GM12874 (cell line): ENCODE results near the gene MZB1.

Source experiments
- TF ChIP-seq, protein P1 (sequence below): IDR thresholded peaks from 2 replicates; pipeline ENCODE4 v1.5.1; 2011; ENCODE audit warnings: low read depth, mild to moderate bottlenecking, control low read depth, low read length, moderate library complexity; ENCODE audit not compliant: insufficient read depth

The MZB1 gene

DNA sequence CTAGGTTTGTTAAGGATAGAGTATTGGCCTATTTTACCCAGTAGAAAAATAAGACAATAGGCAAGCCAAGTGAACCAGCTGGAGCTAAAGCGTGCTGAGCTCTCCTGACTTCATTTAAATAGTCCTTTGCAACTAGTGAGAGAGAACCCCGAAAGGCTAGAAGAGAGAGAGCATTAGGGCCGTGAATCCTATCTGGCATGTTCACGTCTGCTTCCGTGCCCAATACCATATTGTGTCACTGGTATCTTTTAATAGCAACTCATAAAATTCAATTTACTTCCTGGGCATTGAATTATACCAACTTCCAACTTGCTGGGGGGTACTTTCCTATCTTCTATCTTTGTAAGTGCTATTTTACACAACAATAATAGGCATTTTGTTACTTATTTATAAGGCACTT lies 35.8 kb upstream of the MZB1 start:
- TF ChIP-seq, protein P1, sequence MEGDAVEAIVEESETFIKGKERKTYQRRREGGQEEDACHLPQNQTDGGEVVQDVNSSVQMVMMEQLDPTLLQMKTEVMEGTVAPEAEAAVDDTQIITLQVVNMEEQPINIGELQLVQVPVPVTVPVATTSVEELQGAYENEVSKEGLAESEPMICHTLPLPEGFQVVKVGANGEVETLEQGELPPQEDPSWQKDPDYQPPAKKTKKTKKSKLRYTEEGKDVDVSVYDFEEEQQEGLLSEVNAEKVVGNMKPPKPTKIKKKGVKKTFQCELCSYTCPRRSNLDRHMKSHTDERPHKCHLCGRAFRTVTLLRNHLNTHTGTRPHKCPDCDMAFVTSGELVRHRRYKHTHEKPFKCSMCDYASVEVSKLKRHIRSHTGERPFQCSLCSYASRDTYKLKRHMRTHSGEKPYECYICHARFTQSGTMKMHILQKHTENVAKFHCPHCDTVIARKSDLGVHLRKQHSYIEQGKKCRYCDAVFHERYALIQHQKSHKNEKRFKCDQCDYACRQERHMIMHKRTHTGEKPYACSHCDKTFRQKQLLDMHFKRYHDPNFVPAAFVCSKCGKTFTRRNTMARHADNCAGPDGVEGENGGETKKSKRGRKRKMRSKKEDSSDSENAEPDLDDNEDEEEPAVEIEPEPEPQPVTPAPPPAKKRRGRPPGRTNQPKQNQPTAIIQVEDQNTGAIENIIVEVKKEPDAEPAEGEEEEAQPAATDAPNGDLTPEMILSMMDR = no peak

- TF ChIP-seq, protein P1 = peak; percentile 71
Observed at GRCh38 chr5:139422307-139422893, 32.7 kb upstream of the MZB1 start.

DNA sequence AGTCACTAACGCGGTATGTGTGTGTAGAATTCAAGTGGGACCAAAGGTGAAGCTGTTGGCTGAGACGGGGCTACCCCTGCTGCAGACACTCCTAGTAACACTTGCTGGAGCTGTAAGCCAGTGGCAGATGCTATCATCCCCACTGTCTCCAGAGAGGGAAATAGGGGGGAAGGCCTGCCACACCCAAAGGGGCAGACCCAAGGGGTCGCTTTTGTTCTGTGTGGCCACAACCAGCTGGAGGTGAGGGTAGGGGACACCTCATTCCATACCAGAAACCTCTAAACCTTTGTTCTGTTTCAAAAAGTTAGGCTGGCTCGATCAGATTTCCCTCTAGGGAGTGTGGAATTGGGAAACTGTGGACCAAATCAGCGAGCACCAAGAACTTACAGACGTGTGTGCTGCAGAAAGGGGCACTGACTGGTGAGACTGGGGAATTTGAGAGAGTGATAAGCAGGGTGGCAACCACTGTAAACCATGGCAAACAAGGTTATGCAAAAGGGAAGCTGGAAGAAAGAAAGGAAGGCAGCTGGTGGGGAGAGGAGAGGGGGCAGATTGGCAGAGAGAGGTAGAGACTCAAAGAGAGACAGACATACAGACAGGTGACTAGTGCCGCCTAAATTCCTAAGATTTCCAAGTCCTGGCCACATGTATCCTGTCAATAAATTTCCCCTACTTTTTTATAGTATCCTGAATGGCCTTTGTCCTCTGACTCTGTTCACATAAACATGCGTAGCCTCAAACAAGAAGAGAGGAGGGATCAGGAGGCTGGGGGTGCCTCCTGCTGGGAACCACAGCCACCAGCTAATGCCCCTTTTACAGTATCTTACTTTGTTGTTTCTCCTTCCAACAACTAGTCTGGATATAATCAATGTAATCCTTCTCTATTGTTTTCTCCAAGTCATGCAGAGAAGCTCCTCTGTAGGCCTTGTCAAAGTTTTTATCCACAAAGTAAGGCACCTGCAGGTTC lies 29.8 kb upstream of the MZB1 start:
- TF ChIP-seq, protein P1 = no peak

GRCh38 chr5:139418793-139419192 lies 29.1 kb upstream of the MZB1 start:
- TF ChIP-seq, protein P1 = no peak

- TF ChIP-seq, protein P1 = no peak
Observed at GRCh38 chr5:139417214-139417613, 27.5 kb upstream of the MZB1 start.

DNA sequence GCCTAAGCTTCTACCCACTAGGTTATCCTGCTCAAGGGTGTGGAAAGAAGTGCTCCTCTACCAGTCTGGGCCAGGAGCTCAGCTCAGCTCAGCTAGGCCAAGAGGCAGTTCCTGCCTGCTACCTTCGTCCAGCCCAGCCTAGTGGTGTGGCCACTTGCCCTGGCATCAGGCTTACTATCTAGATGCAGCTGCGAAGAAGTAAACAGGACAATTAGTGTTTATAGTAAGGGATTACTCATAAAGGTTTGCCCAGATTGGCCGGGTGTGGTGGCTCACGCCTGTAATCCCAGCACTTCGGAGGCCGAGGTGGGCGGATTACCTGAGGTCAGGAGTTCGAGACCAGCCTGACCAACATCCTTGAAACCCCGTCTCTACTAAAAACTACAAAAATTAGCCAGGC lies 26.9 kb upstream of the MZB1 start:
- TF ChIP-seq, protein P1 = no peak

- TF ChIP-seq, protein P1 = no peak
Observed at GRCh38 chr5:139415869-139416268, 26.2 kb upstream of the MZB1 start.
